ENCODE data around the gene DIAPH2.

GRCh38 chrX:96713303-96713702 is 28.7 kb downstream of the DIAPH2 start:
- TF ChIP-seq CTCF (IDR thresholded peaks at IDR 0.05) (no peak), POLR2A (IDR thresholded peaks at IDR 0.05) (no peak)
